Calu3 (cell line): ENCODE results near the gene OR6P1. TPM values are rescaled to one million over a fixed set of nuclear protein-coding genes. Genes with fewer than 3 reads are reported as not detected.

ENCODE experiments used
- BruUV-seq: library from RNA; stranded (reverse); fragments of 400-500 nt; replicated peaks from 2 replicates; lab custom pipeline; 2021; lab: Mats Ljungman, UMichigan
- CTCF ChIA-PET: fragments of 300-600 bp; sonication (Branson Sonifier 250); formaldehyde crosslinking; loops from one replicate; lab custom pipeline; 2022; ENCODE audit warnings: antibody characterized with exemption; lab: Charles Lee
- DNase-seq: peaks from one replicate; pipeline ENCODE4 v3.0.0; 2022
- H3K27ac Mint-ChIP-seq: one replicate; pipeline ENCODE4 v1.8.0; 2022; ENCODE audit warnings: mixed read lengths; ENCODE audit not compliant: unreplicated experiment
- H3K27me3 Mint-ChIP-seq: one replicate; pipeline ENCODE4 v1.8.0; 2022; ENCODE audit warnings: mixed read lengths; ENCODE audit not compliant: unreplicated experiment
- H3K36me3 Mint-ChIP-seq: one replicate; pipeline ENCODE4 v1.8.0; 2022; ENCODE audit warnings: mild to moderate bottlenecking, moderate library complexity, mixed read lengths; ENCODE audit not compliant: insufficient read depth, unreplicated experiment
- H3K4me1 Mint-ChIP-seq: one replicate; pipeline ENCODE4 v1.8.0; 2022; ENCODE audit warnings: mild to moderate bottlenecking, low read depth, mixed read lengths; ENCODE audit not compliant: unreplicated experiment
- H3K4me3 Mint-ChIP-seq: one replicate; pipeline ENCODE4 v1.8.0; 2022; ENCODE audit warnings: mild to moderate bottlenecking, low read depth, moderate library complexity, mixed read lengths; ENCODE audit not compliant: unreplicated experiment
- H3K9me3 Mint-ChIP-seq: one replicate; pipeline ENCODE4 v1.8.0; 2022; ENCODE audit warnings: low read depth, mixed read lengths; ENCODE audit not compliant: unreplicated experiment
- intact Hi-C: fragments of 100-400 bp; cut with micrococcal nuclease; formaldehyde crosslinking; loops from one replicate; pipeline ENCODE4 v1.10.0; 2022; ENCODE audit not compliant: unreplicated experiment
- total RNA-seq: library from RNA; stranded (reverse); gene quantifications from 2 replicates; pipeline ENCODE4 v1.2.3, GENCODE V29; 2022
- TF ChIP-seq, protein P1 (sequence below): fragments of 200-600 bp; IDR thresholded peaks from one replicate; pipeline ENCODE4 v1.8.0; 2022; ENCODE audit warnings: antibody characterized with exemption; ENCODE audit not compliant: unreplicated experiment

OR6P1 gene
- total RNA-seq, 1 experiment from 2014 or later = not detected

DNA sequence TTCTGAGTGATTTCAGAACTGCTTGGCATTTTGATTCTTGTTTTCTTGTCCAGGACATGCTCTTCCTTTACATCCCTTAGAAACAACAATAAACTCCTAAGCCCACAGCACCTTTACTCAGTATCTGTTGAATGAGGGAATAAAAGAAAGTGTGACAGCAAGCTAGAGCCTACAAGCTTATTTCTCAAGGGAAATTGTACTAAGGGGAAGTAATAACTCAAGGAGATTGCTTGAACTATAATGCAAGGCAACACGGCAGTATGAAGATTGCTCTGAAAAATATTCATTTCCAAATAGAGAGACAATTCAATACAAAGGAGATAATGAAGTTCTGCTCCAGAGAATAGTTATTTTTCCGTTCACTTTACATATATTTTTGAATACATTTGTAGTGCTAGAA, 6.5 kb downstream of the OR6P1 start:
- BruUV-seq = no TSS peak
- TF ChIP-seq, protein P1, sequence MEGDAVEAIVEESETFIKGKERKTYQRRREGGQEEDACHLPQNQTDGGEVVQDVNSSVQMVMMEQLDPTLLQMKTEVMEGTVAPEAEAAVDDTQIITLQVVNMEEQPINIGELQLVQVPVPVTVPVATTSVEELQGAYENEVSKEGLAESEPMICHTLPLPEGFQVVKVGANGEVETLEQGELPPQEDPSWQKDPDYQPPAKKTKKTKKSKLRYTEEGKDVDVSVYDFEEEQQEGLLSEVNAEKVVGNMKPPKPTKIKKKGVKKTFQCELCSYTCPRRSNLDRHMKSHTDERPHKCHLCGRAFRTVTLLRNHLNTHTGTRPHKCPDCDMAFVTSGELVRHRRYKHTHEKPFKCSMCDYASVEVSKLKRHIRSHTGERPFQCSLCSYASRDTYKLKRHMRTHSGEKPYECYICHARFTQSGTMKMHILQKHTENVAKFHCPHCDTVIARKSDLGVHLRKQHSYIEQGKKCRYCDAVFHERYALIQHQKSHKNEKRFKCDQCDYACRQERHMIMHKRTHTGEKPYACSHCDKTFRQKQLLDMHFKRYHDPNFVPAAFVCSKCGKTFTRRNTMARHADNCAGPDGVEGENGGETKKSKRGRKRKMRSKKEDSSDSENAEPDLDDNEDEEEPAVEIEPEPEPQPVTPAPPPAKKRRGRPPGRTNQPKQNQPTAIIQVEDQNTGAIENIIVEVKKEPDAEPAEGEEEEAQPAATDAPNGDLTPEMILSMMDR = no peak
- intact Hi-C loops = no loop called here
- Mint-ChIP-seq H3K4me3 (no peak overlapping the region), H3K9me3 (peaks cover 3% of the 10 kb centered on the region), H3K36me3 (no peaks in the 10 kb centered on the region), H3K27me3 (peaks cover 34% of the 10 kb centered on the region), H3K27ac (no peak overlapping the region), H3K4me1 (no peaks in the 10 kb centered on the region)
- DNase-seq = no peak
- CTCF ChIA-PET = no interaction called here

DNA sequence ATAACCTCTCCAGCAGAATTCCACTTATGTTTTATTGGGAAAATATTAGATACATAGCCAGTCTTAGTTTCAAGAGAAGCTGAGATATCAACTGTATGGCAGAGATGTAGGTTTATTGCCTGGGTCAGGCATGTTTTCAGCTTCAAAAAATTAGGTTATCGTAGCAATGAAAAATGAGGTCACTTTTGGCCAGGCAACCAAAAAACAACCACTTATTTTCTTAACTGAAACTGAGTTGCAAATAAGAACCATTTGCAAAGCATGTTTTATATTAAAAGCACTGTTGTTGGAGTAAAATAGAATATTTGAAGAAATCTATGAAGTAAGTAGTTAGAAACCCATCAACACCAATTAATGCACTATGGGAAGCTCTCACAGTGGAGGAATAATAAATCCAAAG, 10.7 kb downstream of the OR6P1 start:
- BruUV-seq = no TSS peak
- Mint-ChIP-seq H3K27me3 (peaks cover 27% of the 10 kb centered on the region), H3K27ac (no peak overlapping the region), H3K9me3 (peaks cover 3% of the 10 kb centered on the region), H3K4me1 (no peaks in the 10 kb centered on the region), H3K4me3 (no peak overlapping the region), H3K36me3 (no peaks in the 10 kb centered on the region)
- intact Hi-C loops = no loop called here
- CTCF ChIA-PET = interaction anchor here (0.6 kb wide), 1 partner anchor 9 kb away, joined by 4 read pairs; no protein-coding TSS in a partner anchor
- no peak for DNase-seq
- TF ChIP-seq, protein P1 = no peak

DNA sequence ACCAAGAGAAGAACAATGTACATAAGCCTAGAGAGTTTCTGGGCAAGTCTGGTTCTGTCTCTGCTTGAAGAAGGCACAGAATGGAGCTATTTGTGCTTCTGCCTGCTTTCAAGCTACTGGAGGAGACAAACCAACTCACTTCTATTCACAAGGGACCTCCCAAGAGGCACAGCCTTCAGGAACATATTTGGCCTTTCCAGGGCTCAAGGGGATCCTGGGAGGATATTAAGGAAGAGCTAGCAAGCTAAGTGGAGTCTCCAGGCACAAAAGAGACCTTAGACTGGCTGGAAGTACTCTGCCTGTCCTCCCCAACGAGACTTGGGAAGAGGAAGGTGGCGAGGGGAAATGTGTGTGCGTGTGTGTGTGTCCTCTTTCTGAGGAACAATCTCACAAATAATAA, 16.0 kb downstream of the OR6P1 start, which contains the start of gene OR6Y1:
Gene OR6Y1, minus strand, starts transcription at position 54 of the 400 bp plus-strand sequence. CDS start 6,300 bp downstream, outside the sequence.
- intact Hi-C loops = no loop called here
- peaks cover 20% of the 10 kb centered on the region for H3K27me3 Mint-ChIP-seq
- no peak for DNase-seq
- H3K4me3 Mint-ChIP-seq = no peak within 1 kb of the TSS
- H3K4me1 Mint-ChIP-seq = no peaks in the 10 kb centered on the region
- BruUV-seq = no TSS peak
- CTCF ChIA-PET = no interaction called here
- H3K36me3 Mint-ChIP-seq = no peaks in the 10 kb centered on the region
- H3K9me3 Mint-ChIP-seq = peaks cover 3% of the 10 kb centered on the region
- TF ChIP-seq, protein P1 = no peak
- no peak within 1 kb of the TSS for H3K27ac Mint-ChIP-seq

DNA sequence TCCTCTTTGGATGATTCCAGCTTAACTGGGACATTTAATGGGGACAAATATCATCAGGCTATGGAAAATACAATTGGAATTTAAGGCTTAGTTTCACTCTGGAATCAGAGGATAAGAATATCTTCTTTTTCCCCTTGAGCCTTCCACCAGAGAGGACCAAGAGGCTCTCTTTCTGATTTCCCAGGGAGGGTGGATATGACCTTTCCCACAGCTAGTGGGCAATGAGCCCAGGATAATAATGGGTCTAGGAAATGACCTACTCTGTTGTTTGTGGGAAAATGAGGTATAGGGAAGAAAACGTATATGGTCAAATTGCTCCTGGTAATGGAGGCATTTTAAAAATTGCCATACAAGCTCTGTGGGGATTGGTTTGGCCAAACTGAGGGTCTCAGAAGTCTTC, 18.1 kb downstream of the OR6P1 start:
- no peak for DNase-seq
- BruUV-seq = no TSS peak
- CTCF ChIA-PET = no interaction called here
- no peak overlapping the region for H3K27ac Mint-ChIP-seq
- intact Hi-C loops = no loop called here
- H3K4me1 Mint-ChIP-seq = no peaks in the 10 kb centered on the region
- H3K36me3 Mint-ChIP-seq = no peaks in the 10 kb centered on the region
- no peak overlapping the region for H3K4me3 Mint-ChIP-seq
- peaks cover 3% of the 10 kb centered on the region for H3K9me3 Mint-ChIP-seq
- TF ChIP-seq, protein P1 = no peak
- peaks cover 31% of the 10 kb centered on the region for H3K27me3 Mint-ChIP-seq
